IPS-15b (cell line): ENCODE data around the gene DUSP9.

Experiments
- H3K27me3 ChIP-seq: one replicate; pipeline ENCODE4 v1.6.1; 2013; ENCODE audit warnings: low read length; ENCODE audit not compliant: control insufficient read depth, insufficient read depth
- H3K36me3 ChIP-seq: one replicate; pipeline ENCODE4 v1.6.1; 2013; ENCODE audit warnings: low read length; ENCODE audit not compliant: control insufficient read depth, insufficient read depth
- H3K4me1 ChIP-seq: one replicate; pipeline ENCODE4 v1.6.1; 2013; ENCODE audit warnings: mild to moderate bottlenecking, low read length; ENCODE audit not compliant: control insufficient read depth, insufficient read depth
- H3K4me3 ChIP-seq: one replicate; pipeline ENCODE4 v1.5.1; 2013; ENCODE audit warnings: low read depth, low read length
- H3K9ac ChIP-seq: one replicate; pipeline ENCODE4 v1.6.1; 2013; ENCODE audit warnings: low read depth, mild to moderate bottlenecking, low read length
- H3K9me3 ChIP-seq: one replicate; pipeline ENCODE4 v1.6.1; 2013; ENCODE audit warnings: mild to moderate bottlenecking, low read length; ENCODE audit not compliant: control insufficient read depth, insufficient read depth

Gene DUSP9

GRCh38 chrX:153640045-153640686 is 6.8 kb upstream of the DUSP9 start:
- Histone ChIP-seq H3K27me3 (peaks cover 36% of the 10 kb centered on the region), H3K9ac (no peak overlapping the region), H3K36me3 (no peaks in the 10 kb centered on the region), H3K4me3 (no peak overlapping the region), H3K4me1 (no peaks in the 10 kb centered on the region), H3K9me3 (no peaks in the 10 kb centered on the region)

GRCh38 chrX:153640736-153641575 is 6.0 kb upstream of the DUSP9 start:
- Histone ChIP-seq H3K4me1 (no peaks in the 10 kb centered on the region), H3K4me3 (no peak overlapping the region), H3K9ac (no peak overlapping the region), H3K36me3 (no peaks in the 10 kb centered on the region), H3K9me3 (no peaks in the 10 kb centered on the region), H3K27me3 (peaks cover 44% of the 10 kb centered on the region)

- Histone ChIP-seq H3K4me1 (no peaks in the 10 kb centered on the region), H3K4me3 (no peak overlapping the region), H3K27me3 (peaks cover 51% of the 10 kb centered on the region), H3K9ac (no peak overlapping the region), H3K36me3 (no peaks in the 10 kb centered on the region), H3K9me3 (no peaks in the 10 kb centered on the region)
Observed at GRCh38 chrX:153641627-153642026, 5.4 kb upstream of the DUSP9 start.

- peaks cover 53% of the 10 kb centered on the region for H3K27me3 ChIP-seq
- H3K9ac ChIP-seq = no peak overlapping the region
- no peaks in the 10 kb centered on the region for H3K36me3 ChIP-seq
- no peaks in the 10 kb centered on the region for H3K9me3 ChIP-seq
- no peak overlapping the region for H3K4me3 ChIP-seq
- H3K4me1 ChIP-seq = no peaks in the 10 kb centered on the region
Observed at GRCh38 chrX:153642051-153642654, 4.8 kb upstream of the DUSP9 start.

GRCh38 chrX:153642655-153643430 is 4.2 kb upstream of the DUSP9 start:
- no peak overlapping the region for H3K9ac ChIP-seq

GRCh38 chrX:153643431-153644351 is 3.3 kb upstream of the DUSP9 start:
- H3K9ac ChIP-seq = no peak overlapping the region
- peak overlapping the region; percentile 41 for H3K4me3 ChIP-seq
- no peaks in the 10 kb centered on the region for H3K9me3 ChIP-seq
- H3K4me1 ChIP-seq = no peaks in the 10 kb centered on the region
- H3K36me3 ChIP-seq = no peaks in the 10 kb centered on the region
- H3K27me3 ChIP-seq = peaks cover 65% of the 10 kb centered on the region

More at GRCh38 chrX:153642655-153643430, 4.2 kb upstream of the DUSP9 start:
- peak overlapping the region; percentile 41 for H3K4me3 ChIP-seq
- no peaks in the 10 kb centered on the region for H3K9me3 ChIP-seq
- H3K4me1 ChIP-seq = no peaks in the 10 kb centered on the region
- H3K27me3 ChIP-seq = peaks cover 59% of the 10 kb centered on the region
- H3K36me3 ChIP-seq = no peaks in the 10 kb centered on the region

- no peak overlapping the region for H3K9ac ChIP-seq
- H3K9me3 ChIP-seq = no peaks in the 10 kb centered on the region
- H3K36me3 ChIP-seq = no peaks in the 10 kb centered on the region
- no peaks in the 10 kb centered on the region for H3K4me1 ChIP-seq
- H3K4me3 ChIP-seq = peak overlapping the region; percentile 32
- peaks cover 72% of the 10 kb centered on the region for H3K27me3 ChIP-seq
Observed at GRCh38 chrX:153644356-153645125, 2.5 kb upstream of the DUSP9 start.

- no peak overlapping the region for H3K4me3 ChIP-seq
- H3K9me3 ChIP-seq = no peaks in the 10 kb centered on the region
- H3K9ac ChIP-seq = no peak overlapping the region
- no peaks in the 10 kb centered on the region for H3K36me3 ChIP-seq
- H3K27me3 ChIP-seq = peaks cover 72% of the 10 kb centered on the region
- no peaks in the 10 kb centered on the region for H3K4me1 ChIP-seq
Observed at GRCh38 chrX:153645151-153645550, 1.9 kb upstream of the DUSP9 start.

GRCh38 chrX:153645921-153646488 is 998 bp upstream of the DUSP9 start:
- no peaks in the 10 kb centered on the region for H3K36me3 ChIP-seq
- H3K9me3 ChIP-seq = no peaks in the 10 kb centered on the region
- no peak overlapping the region for H3K9ac ChIP-seq
- no peak overlapping the region for H3K4me3 ChIP-seq
- H3K4me1 ChIP-seq = no peaks in the 10 kb centered on the region
- peaks cover 66% of the 10 kb centered on the region for H3K27me3 ChIP-seq
